ENCODE data around the gene CHRD. TPM values are rescaled to one million over a fixed set of nuclear protein-coding genes. Genes with fewer than 3 reads are reported as not detected.

The CHRD gene
- total RNA-seq, 2 experiments from 2014 or later: not detected

- no peak for DNase-seq
- Mint-ChIP-seq H3K4me3 (no peak overlapping the region), H3K27ac (no peak overlapping the region), H3K9me3 (no peaks in the 10 kb centered on the region), H3K36me3 (ENCODE audit: low read depth) (no peaks in the 10 kb centered on the region), H3K4me1 (ENCODE audit: low read depth) (peaks cover 4% of the 10 kb centered on the region), H3K27me3 (no peaks in the 10 kb centered on the region)
- intact Hi-C loops (cut with micrococcal nuclease): no loop called here
- ATAC-seq: no peak
- ChIA-PET CTCF (interaction anchor here (1.0 kb wide), 1 partner anchor 193 kb away, joined by 3 read pairs; no protein-coding TSS in a partner anchor), POLR2A (interaction anchor here (0.7 to 2.1 kb wide), 2 partner anchors 11 to 27 kb away, joined by 3 to 11 read pairs; partner anchors contain the start of genes CLCN2 and POLR2H)
- TF ChIP-seq CTCF (IDR thresholded peaks at IDR 0.05): no peak
These were observed 29.2 kb upstream of the CHRD start for GRCh38 chr3:184350618-184351017.

GRCh38 chr3:184351511-184352148 lies 28.2 kb upstream of the CHRD start:
- H3K4me1 Mint-ChIP-seq (ENCODE audit: low read depth): peaks cover 4% of the 10 kb centered on the region
- no peaks in the 10 kb centered on the region for H3K36me3 Mint-ChIP-seq (ENCODE audit: low read depth)
- intact Hi-C loops (cut with micrococcal nuclease): no loop called here
- DNase-seq (no peak), ATAC-seq (no peak)
- ChIA-PET POLR2A (interaction anchor here (2.1 kb wide), 1 partner anchor 10 kb away, joined by 11 read pairs; the partner anchor contains the start of genes CLCN2 and POLR2H), CTCF (interaction anchor here (2.0 kb wide), 1 partner anchor 20 kb away, joined by 6 read pairs; no protein-coding TSS in a partner anchor)
- no peak overlapping the region for H3K27ac Mint-ChIP-seq
- H3K4me3 Mint-ChIP-seq: no peak overlapping the region
- H3K9me3 Mint-ChIP-seq: no peaks in the 10 kb centered on the region
- no peaks in the 10 kb centered on the region for H3K27me3 Mint-ChIP-seq
- TF ChIP-seq CTCF (IDR thresholded peaks at IDR 0.05): no peak

- intact Hi-C loops (cut with micrococcal nuclease): no loop called here
- POLR2A ChIA-PET: interaction anchor here (2.1 kb wide), 1 partner anchor 9 kb away, joined by 11 read pairs; the partner anchor contains the start of genes CLCN2 and POLR2H
These were observed 27.6 kb upstream of the CHRD start for GRCh38 chr3:184352149-184352785.

GRCh38 chr3:184352897-184353545 lies 26.8 kb upstream of the CHRD start:
- H3K27ac Mint-ChIP-seq: no peak overlapping the region
- ChIA-PET POLR2A (interaction anchor here (1.3 to 2.0 kb wide), 2 partner anchors 14 to 161 kb away, joined by 3 to 8 read pairs; no protein-coding TSS in a partner anchor), CTCF (interaction anchor here (0.9 to 3.1 kb wide), 14 partner anchors 7 to 195 kb away, joined by 3 to 25 read pairs (median 5); partner anchors contain the start of gene FAM131A)
- H3K27me3 Mint-ChIP-seq: no peaks in the 10 kb centered on the region
- intact Hi-C loops (cut with micrococcal nuclease): no loop called here
- no peaks in the 10 kb centered on the region for H3K36me3 Mint-ChIP-seq (ENCODE audit: low read depth)
- H3K4me3 Mint-ChIP-seq: no peak overlapping the region
- no peaks in the 10 kb centered on the region for H3K9me3 Mint-ChIP-seq
- TF ChIP-seq CTCF (IDR thresholded peaks at IDR 0.05): no peak
- ATAC-seq (no peak), DNase-seq (no peak)
- peaks cover 4% of the 10 kb centered on the region for H3K4me1 Mint-ChIP-seq (ENCODE audit: low read depth)

More at GRCh38 chr3:184352149-184352785, 27.6 kb upstream of the CHRD start:
- H3K27me3 Mint-ChIP-seq: no peaks in the 10 kb centered on the region
- no peak overlapping the region for H3K27ac Mint-ChIP-seq
- CTCF ChIA-PET: interaction anchor here (2.0 kb wide), 1 partner anchor 20 kb away, joined by 6 read pairs; no protein-coding TSS in a partner anchor
- no peaks in the 10 kb centered on the region for H3K9me3 Mint-ChIP-seq
- H3K4me1 Mint-ChIP-seq (ENCODE audit: low read depth): peaks cover 4% of the 10 kb centered on the region
- ATAC-seq: no peak
- DNase-seq: no peak
- no peak for TF ChIP-seq CTCF (IDR thresholded peaks at IDR 0.05)
- no peak overlapping the region for H3K4me3 Mint-ChIP-seq
- H3K36me3 Mint-ChIP-seq (ENCODE audit: low read depth): no peaks in the 10 kb centered on the region
